Astrocyte of the cerebellum (primary cell): ENCODE measurements around the gene TYMS.

ENCODE experiments used
- DNase-seq: peaks from one replicate; pipeline ENCODE4 v3.0.0-alpha.2; 2011; ENCODE audit warnings: low read depth
- H3K4me3 ChIP-seq: 2 replicates; pipeline ENCODE4 v1.5.1; 2011; ENCODE audit warnings: mild to moderate bottlenecking, low read depth, low read length, moderate library complexity
- in situ Hi-C: cut with HindIII; loops from 2 replicates; pipeline ENCODE4 v1.10.0; 2017; ENCODE audit warnings: low sequenced_read_pairs
- TF ChIP-seq, protein P1 (sequence below): IDR thresholded peaks from 2 replicates; pipeline ENCODE4 v1.5.1; 2012; ENCODE audit warnings: low read length, low read depth, moderate library complexity, mild to moderate bottlenecking; ENCODE audit errors: missing control alignments

TYMS gene

DNA sequence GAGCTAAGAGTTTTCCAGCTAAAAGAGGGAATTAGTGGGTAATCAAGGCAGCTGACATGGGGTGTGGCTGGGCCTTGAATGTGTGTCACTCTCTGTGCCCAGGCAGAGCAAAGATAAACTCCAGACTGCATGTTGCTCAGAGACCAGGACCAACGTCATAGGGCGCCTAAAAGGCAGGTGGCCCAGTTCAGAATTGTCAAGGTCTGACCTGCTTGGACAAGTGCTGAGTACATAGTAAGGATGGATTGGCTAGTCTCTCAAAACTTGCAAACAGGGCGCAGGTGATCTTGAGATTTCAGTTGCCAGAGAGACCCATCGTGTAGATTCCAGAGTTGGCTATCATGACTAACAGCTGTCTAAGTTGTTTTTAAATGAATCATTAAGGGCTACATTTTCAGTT lies 41.7 kb upstream of the TYMS start:
- in situ Hi-C loops = no loop called here
- no peak for DNase-seq
- TF ChIP-seq, protein P1, sequence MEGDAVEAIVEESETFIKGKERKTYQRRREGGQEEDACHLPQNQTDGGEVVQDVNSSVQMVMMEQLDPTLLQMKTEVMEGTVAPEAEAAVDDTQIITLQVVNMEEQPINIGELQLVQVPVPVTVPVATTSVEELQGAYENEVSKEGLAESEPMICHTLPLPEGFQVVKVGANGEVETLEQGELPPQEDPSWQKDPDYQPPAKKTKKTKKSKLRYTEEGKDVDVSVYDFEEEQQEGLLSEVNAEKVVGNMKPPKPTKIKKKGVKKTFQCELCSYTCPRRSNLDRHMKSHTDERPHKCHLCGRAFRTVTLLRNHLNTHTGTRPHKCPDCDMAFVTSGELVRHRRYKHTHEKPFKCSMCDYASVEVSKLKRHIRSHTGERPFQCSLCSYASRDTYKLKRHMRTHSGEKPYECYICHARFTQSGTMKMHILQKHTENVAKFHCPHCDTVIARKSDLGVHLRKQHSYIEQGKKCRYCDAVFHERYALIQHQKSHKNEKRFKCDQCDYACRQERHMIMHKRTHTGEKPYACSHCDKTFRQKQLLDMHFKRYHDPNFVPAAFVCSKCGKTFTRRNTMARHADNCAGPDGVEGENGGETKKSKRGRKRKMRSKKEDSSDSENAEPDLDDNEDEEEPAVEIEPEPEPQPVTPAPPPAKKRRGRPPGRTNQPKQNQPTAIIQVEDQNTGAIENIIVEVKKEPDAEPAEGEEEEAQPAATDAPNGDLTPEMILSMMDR = no peak
- H3K4me3 ChIP-seq = no peak overlapping the region

DNA sequence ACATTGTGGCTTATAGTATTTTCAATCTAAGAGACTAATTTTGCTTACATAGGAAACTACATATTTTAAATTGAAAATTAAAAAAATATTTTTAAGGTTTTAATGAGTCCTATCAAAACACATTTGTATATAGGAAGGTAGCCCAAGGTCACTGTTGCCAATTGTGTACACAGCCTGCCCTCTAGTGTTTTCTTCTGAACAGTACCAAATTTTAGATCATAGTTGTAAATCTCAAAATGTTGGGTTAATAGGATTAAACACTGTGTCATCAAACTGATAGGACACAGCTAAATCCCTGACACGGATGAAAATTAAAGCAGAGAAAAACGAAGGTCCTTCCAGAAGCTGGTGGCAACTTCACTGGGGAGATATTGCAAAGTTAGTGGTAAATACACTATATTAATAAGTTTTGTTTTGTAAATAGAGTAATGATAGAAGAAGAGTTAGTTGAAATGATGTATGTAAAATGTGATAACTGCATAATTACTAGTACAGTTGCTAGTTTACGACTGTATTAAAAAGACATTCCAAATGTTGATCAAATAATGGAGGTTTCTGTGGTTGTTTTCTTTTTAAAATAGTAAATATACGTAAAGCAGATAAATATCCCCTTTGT lies 41.0 kb upstream of the TYMS start:
- in situ Hi-C loops = no loop called here
- H3K4me3 ChIP-seq = no peak overlapping the region
- DNase-seq = peak; percentile 35
- TF ChIP-seq, protein P1 = peak; percentile 67

DNA sequence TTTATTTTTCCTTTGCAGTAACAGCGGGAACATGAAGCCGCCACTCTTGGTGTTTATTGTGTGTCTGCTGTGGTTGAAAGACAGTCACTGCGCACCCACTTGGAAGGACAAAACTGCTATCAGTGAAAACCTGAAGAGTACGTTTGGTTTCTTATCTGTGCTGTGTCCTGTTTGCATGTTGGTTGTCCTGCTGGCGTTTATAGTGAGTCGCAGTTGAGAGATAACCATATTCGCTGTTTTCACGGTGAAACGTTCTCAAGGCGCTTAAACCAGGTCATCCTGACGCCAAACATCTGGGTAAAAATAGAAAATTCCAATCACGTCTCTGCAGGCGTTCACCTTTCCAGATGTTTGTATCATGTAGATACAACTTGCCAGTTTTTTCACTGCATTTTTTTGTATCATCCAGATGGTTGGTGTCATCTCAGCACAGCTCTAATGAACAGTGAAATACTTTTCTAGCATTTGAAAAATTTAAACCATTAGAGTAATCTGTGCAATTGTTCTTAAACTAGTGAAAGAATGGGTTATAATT lies 39.4 kb upstream of the TYMS start:
- no peak overlapping the region for H3K4me3 ChIP-seq
- TF ChIP-seq, protein P1 = no peak
- in situ Hi-C loops = no loop called here
- no peak for DNase-seq

DNA sequence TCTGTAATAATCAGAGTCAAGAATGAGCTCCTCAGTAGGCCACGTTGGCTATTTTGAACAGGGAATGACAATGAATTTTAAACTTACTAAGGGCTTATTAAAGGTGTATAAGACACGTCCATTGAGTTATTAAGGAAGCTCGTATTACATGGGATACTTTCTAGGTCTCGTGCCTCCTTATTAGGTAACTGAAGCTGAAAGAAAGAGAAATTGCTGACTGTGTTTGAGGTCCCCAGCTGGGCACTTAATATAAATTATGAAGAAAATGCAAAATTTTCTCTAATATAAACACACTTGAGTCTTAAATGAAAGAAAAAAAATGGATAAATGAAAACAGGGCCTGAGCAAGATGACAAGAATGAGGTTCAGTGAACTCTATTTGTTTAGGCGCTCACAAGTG lies 38.8 kb upstream of the TYMS start:
- no peak for DNase-seq
- in situ Hi-C loops = no loop called here
- no peak overlapping the region for H3K4me3 ChIP-seq
- TF ChIP-seq, protein P1 = no peak

DNA sequence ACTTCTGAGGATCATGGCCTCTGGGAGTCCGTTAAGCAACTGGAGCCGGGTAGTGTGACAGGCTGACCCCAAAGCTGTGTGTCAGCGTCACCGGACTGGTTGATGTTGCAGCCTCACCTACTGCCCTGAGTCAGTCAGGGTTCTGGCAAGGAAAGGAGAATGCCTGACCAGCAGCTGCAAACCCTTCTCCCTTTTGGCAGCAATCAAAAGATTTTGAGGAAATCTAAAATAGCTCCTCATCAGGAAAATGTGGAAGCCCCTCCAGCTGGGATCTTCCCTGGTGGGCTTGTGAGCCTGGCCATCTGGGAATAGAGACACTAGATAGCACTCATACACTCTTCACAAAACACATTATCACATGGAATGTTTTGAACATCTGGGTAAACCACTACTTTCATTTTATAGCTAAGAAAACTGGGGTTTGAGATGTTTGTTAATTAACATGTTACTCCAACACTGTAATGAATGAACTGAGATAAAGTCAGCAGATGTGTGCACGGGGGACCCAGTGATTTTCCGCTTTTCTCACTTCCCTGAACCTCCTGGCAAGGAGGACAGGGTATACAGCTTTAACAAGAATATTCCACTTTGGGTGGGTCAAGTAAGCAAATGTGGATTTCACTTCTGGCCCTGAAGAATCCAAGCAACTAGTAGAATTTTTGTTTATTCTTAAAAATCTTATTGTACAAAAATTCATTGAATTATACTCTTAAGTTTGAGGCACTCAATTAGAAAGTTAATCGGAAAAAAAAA lies 36.0 kb upstream of the TYMS start:
- H3K4me3 ChIP-seq = no peak overlapping the region
- TF ChIP-seq, protein P1 = no peak
- in situ Hi-C loops = loop anchor here (5.0 kb wide), 1 partner anchor 211 kb away; no protein-coding TSS in a partner anchor
- DNase-seq = no peak

DNA sequence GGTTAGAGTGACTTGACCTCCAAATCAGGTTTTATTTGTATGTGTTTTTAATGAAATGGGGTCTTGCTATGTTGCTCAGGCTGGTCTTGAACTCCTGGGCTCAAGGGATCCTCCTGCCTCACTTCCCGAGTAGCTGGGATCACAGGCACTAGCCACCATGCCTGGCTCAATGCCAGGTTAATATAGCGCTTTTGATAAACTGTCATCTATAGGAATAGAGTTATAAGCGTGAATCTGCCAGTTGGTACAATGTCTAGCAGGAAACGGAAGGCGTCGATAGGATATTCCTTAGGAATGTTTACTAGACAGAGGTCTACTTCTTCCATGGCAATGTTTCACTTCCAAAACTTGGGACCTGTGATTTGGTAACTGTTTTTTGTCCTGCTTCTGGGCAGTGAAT lies 35.2 kb upstream of the TYMS start:
- in situ Hi-C loops = loop anchor here (5.0 kb wide), 1 partner anchor 210 kb away; no protein-coding TSS in a partner anchor
- TF ChIP-seq, protein P1 = no peak
- H3K4me3 ChIP-seq = no peak overlapping the region
- no peak for DNase-seq
